Liver (tissue), 9 donors: ENCODE data around the gene LSM4. TPM values are rescaled to one million over a fixed set of nuclear protein-coding genes. Genes with fewer than 3 reads are reported as not detected.
A peak's percentile ranks its signal among the peaks of the same experiment; 100 is the strongest.

Source experiments
- DNase-seq: peaks from one replicate; pipeline ENCODE4 v3.0.0-alpha.2; 2017; ENCODE audit warnings: low spot score
- H3K27ac ChIP-seq, 2 donors: one replicate each; pipeline ENCODE4 v1.7.0; 2013; ENCODE audit warnings: inconsistent platforms in 2 of 2, low read length in 2 of 2, control low read depth in 1 of 2, low read depth in 1 of 2, mild to moderate bottlenecking in 1 of 2
- H3K27me3 ChIP-seq, 4 donors: one replicate each; pipeline versions ENCODE4 v1.6.1 to v1.7.0; 2013; ENCODE audit warnings: low read length in 3 of 4, inconsistent platforms in 1 of 4, mild to moderate bottlenecking in 1 of 4, moderate library complexity in 1 of 4; ENCODE audit not compliant: control insufficient read depth in 4 of 4, insufficient read depth in 4 of 4
- H3K36me3 ChIP-seq, 4 donors: one replicate each; pipeline versions ENCODE4 v1.6.1 to v1.7.0; 2013; ENCODE audit warnings: low read length in 3 of 4, mild to moderate bottlenecking in 3 of 4, low read depth in 1 of 4, moderate library complexity in 1 of 4; ENCODE audit not compliant: control insufficient read depth in 4 of 4, insufficient read depth in 3 of 4
- H3K4me1 ChIP-seq, 4 donors: one replicate each; pipeline versions ENCODE4 v1.6.1 to v1.7.0; 2013; ENCODE audit warnings: low read length in 3 of 4, mild to moderate bottlenecking in 3 of 4, moderate library complexity in 1 of 4; ENCODE audit not compliant: control insufficient read depth in 4 of 4, insufficient read depth in 4 of 4
- H3K4me3 ChIP-seq, 3 donors: one replicate each; pipeline versions ENCODE4 v1.6.1 to v1.7.0; 2013; ENCODE audit warnings: low read length in 3 of 3, control low read depth in 1 of 3, low read depth in 1 of 3, mild to moderate bottlenecking in 1 of 3
- H3K9ac ChIP-seq, 2 donors: one replicate each; pipeline ENCODE4 v1.7.0; 2013; ENCODE audit warnings: low read length in 2 of 2, mild to moderate bottlenecking in 2 of 2, moderate library complexity in 2 of 2, control low read depth in 1 of 2, low read depth in 1 of 2
- H3K9me3 ChIP-seq, 4 donors: one replicate each; pipeline versions ENCODE4 v1.6.1 to v1.7.0; 2013; ENCODE audit warnings: low read length in 3 of 4; ENCODE audit not compliant: control insufficient read depth in 4 of 4
- ATF3 ChIP-seq: IDR thresholded peaks from 2 replicates; pipeline ENCODE4 v1.6.1; 2016; ENCODE audit warnings: antibody characterized with exemption
- CTCF ChIP-seq: fragments of 150-350 bp; IDR thresholded peaks from 2 replicates; pipeline ENCODE4 v1.5.1; 2017; ENCODE audit warnings: improper control_type of control experiment, low read depth, low read length; ENCODE audit not compliant: missing input control
- EGR1 ChIP-seq, 2 donors: IDR thresholded peaks; 2 replicates each; pipeline ENCODE4 v1.6.1; 2016 to 2018; ENCODE audit warnings: antibody characterized with exemption in 2 of 2, low read depth in 2 of 2
- FOXA1 ChIP-seq: IDR thresholded peaks from 2 replicates; pipeline ENCODE4 v1.6.1; 2016; ENCODE audit warnings: antibody characterized with exemption
- FOXA2 ChIP-seq: IDR thresholded peaks from 2 replicates; pipeline ENCODE4 v1.6.1; 2016; ENCODE audit warnings: antibody characterized with exemption
- GABPA ChIP-seq, 2 donors: IDR thresholded peaks in 1 of 2; conservative IDR thresholded peaks in 1 of 2; 2 replicates each; pipeline ENCODE4 v1.6.1; 2016; ENCODE audit warnings: antibody characterized with exemption in 2 of 2, mild to moderate bottlenecking in 1 of 2, moderate library complexity in 1 of 2
- HNF4A ChIP-seq, 2 donors: conservative IDR thresholded peaks; 2 replicates each; pipeline ENCODE4 v1.6.1; 2016; ENCODE audit warnings: antibody characterized with exemption in 2 of 2, mild to moderate bottlenecking in 2 of 2
- HNF4G ChIP-seq: IDR thresholded peaks from 2 replicates; pipeline ENCODE4 v1.6.1; 2016; ENCODE audit warnings: antibody characterized with exemption
- JUND ChIP-seq, 2 donors: IDR thresholded peaks; 2 replicates each; pipeline ENCODE4 v1.6.1; 2016; ENCODE audit warnings: antibody characterized with exemption in 2 of 2
- MAX ChIP-seq: IDR thresholded peaks from 2 replicates; pipeline ENCODE4 v1.6.1; 2016; ENCODE audit warnings: antibody characterized with exemption
- NR2F2 ChIP-seq: IDR thresholded peaks from 2 replicates; pipeline ENCODE4 v1.6.1; 2016; ENCODE audit warnings: antibody characterized with exemption
- REST ChIP-seq: IDR thresholded peaks from 2 replicates; pipeline ENCODE4 v1.6.1; 2016; ENCODE audit warnings: antibody characterized with exemption, mild to moderate bottlenecking
- RXRA ChIP-seq, 2 donors: IDR thresholded peaks; 2 replicates each; pipeline ENCODE4 v1.6.1; 2017 to 2018; ENCODE audit warnings: antibody characterized with exemption in 2 of 2, mild to moderate bottlenecking in 1 of 2
- TAF1 ChIP-seq: conservative IDR thresholded peaks from 2 replicates; pipeline ENCODE4 v1.6.1; 2016; ENCODE audit warnings: antibody characterized with exemption, mild to moderate bottlenecking
- ZBTB33 ChIP-seq: IDR thresholded peaks from 2 replicates; pipeline ENCODE4 v1.6.1; 2016; ENCODE audit warnings: antibody characterized with exemption
- WGBS: extraction: QIAGEN DNeasy Blood & Tissue Kit; methylation state at CpG from one replicate; pipeline ENCODE4 v1.1.7; 2013; 5-methylcytosine and 5-hydroxymethylcytosine counted together
- polyA plus RNA-seq, 2 donors: library from polyadenylated mRNA; stranded (reverse) in 1 of 2; unstranded in 1 of 2; fragments of 200-250 nt in 1 of 2; fragments of >200 nt in 1 of 2; fragmentation: Nextera tagmentation in 1 of 2; extraction: Ambion mirVana in 1 of 2; gene quantifications; one replicate each; pipeline versions ENCODE4 v1.2.1 to v1.2.3, GENCODE V29; 2013 to 2015
- total RNA-seq, 2 donors: library from RNA; depleted of rRNA; stranded (reverse); fragments of >200 nt; gene quantifications; one replicate each; pipeline ENCODE4 v1.2.3, GENCODE V29; 2014
- donor health status: healthy.
- donor health status: healthy.
- donor health status: healthy.
- donor health status: healthy.
- donor health status: healthy.

Gene LSM4
- total and polyA plus RNA-seq, 4 donors, result 42.4 to 100 (median 75.1) TPM

- peaks cover 0 to 3% (median under 1%) of the 10 kb centered on the region in 4 donors for H3K36me3 ChIP-seq
- no peaks in the 10 kb centered on the region for H3K27me3 ChIP-seq
- H3K4me1 ChIP-seq, result peaks cover 6 to 35% (median 20%) of the 10 kb centered on the region in 4 donors
- H3K27ac ChIP-seq, result no peak overlapping the region
- H3K9ac ChIP-seq, result no peak overlapping the region
- H3K9me3 ChIP-seq, result no peaks in the 10 kb centered on the region
- TF ChIP-seq FOXA1, result no peak
- TF ChIP-seq MAX, result no peak
- no peak for TF ChIP-seq RXRA (IDR thresholded peaks at IDR 0.05)
- no peak for TF ChIP-seq CTCF
- TF ChIP-seq EGR1 (IDR thresholded peaks at IDR 0.05; ENCODE audit: low read depth in 2 of 2), result no peak
- TF ChIP-seq JUND (IDR thresholded peaks at IDR 0.05), result no peak
- no peak for TF ChIP-seq HNF4G
- TF ChIP-seq FOXA2, result no peak
- TF ChIP-seq NR2F2, result no peak
- TF ChIP-seq TAF1, result no peak
- TF ChIP-seq ZBTB33, result no peak
- TF ChIP-seq HNF4A (conservative IDR thresholded peaks at IDR 0.05), result no peak
- WGBS, result 93% methylated on average over 7 of the region's 7 CpGs
- no peak for DNase-seq
- H3K4me3 ChIP-seq, result no peak overlapping the region
These were observed 13.9 kb downstream of the LSM4 start for GRCh38 chr19:18308948-18309325.

GRCh38 chr19:18308051-18308947, 14.6 kb downstream of the LSM4 start:
- Histone ChIP-seq H3K9me3 (no peaks in the 10 kb centered on the region), H3K27me3 (no peaks in the 10 kb centered on the region), H3K9ac (peak overlapping the region in 1 of 2 donors; percentile 2), H3K4me3 (no peak overlapping the region), H3K27ac (peak overlapping the region in 1 of 2 donors; percentile 29), H3K4me1 (peaks cover 6 to 40% (median 22%) of the 10 kb centered on the region in 4 donors), H3K36me3 (peaks cover 0 to 3% (median under 1%) of the 10 kb centered on the region in 4 donors)
- WGBS, result 58% methylated on average over 20 of the region's 20 CpGs
- DNase-seq, result no peak
- TF ChIP-seq HNF4A (conservative IDR thresholded peaks at IDR 0.05), result no peak
- TF ChIP-seq RXRA (IDR thresholded peaks at IDR 0.05), result peak in 1 of 2 donors; percentile 20
- peak; percentile 39 for TF ChIP-seq NR2F2

- H3K4me1 ChIP-seq, result peaks cover 6 to 36% (median 19%) of the 10 kb centered on the region in 4 donors
- H3K4me3 ChIP-seq, result no peak overlapping the region
- H3K9me3 ChIP-seq, result no peaks in the 10 kb centered on the region
- H3K36me3 ChIP-seq, result peaks cover 0 to 3% (median under 1%) of the 10 kb centered on the region in 4 donors
- WGBS, result 94% methylated on average over 19 of the region's 19 CpGs
- DNase-seq, result no peak
- H3K27ac ChIP-seq, result no peak overlapping the region
- no peaks in the 10 kb centered on the region for H3K27me3 ChIP-seq
- no peak overlapping the region for H3K9ac ChIP-seq
- TF ChIP-seq REST (no peak), GABPA (IDR thresholded peaks at IDR 0.05 in 1 of 2, conservative IDR thresholded peaks at IDR 0.05 in 1 of 2) (no peak), TAF1 (no peak), ATF3 (no peak), HNF4A (conservative IDR thresholded peaks at IDR 0.05) (no peak), FOXA1 (no peak), NR2F2 (no peak), MAX (no peak), EGR1 (IDR thresholded peaks at IDR 0.05; ENCODE audit: low read depth in 2 of 2) (no peak)
These were observed 15.6 kb downstream of the LSM4 start for GRCh38 chr19:18307271-18307681.
